GM12878 (cell line): ENCODE results near the gene GLT1D1. TPM values are rescaled to one million over a fixed set of nuclear protein-coding genes. Genes with fewer than 3 reads are reported as not detected.
A peak's percentile ranks its signal among the peaks of the same experiment; 100 is the strongest.

Experiments
- ASH2L ChIP-seq: fragments of 300-600, 200-600 bp; sonication (generic); IDR thresholded peaks from 2 replicates; pipeline ENCODE4 v1.6.1; 2017; ENCODE audit warnings: low read depth, mild to moderate bottlenecking, borderline replicate concordance
- ATF2 ChIP-seq: IDR thresholded peaks from 2 replicates; pipeline ENCODE4 v1.6.1; 2012; ENCODE audit warnings: low read length, inconsistent platforms
- ATF7 ChIP-seq: fragments of 450-650 bp; IDR thresholded peaks from 2 replicates; pipeline ENCODE4 v1.6.1; 2016; ENCODE audit warnings: low read depth, mild to moderate bottlenecking
- BACH1 ChIP-seq: fragments of 450-650 bp; IDR thresholded peaks from 2 replicates; pipeline ENCODE4 v1.6.1; 2017; ENCODE audit warnings: mild to moderate bottlenecking, borderline replicate concordance
- BHLHE40 ChIP-seq, 2 experiments: fragments of 450-650 bp in 1 of 2; IDR thresholded peaks; 2 replicates each; pipeline ENCODE4 v1.6.1; 2011 to 2017; ENCODE audit warnings: low read depth in 2 of 2, borderline replicate concordance in 1 of 2, improper control_type of control experiment in 1 of 2, low read length in 1 of 2, mild to moderate bottlenecking in 1 of 2
- DPF2 ChIP-seq: fragments of 450-650 bp; IDR thresholded peaks from 2 replicates; pipeline ENCODE4 v1.6.1; 2017; ENCODE audit warnings: mild to moderate bottlenecking
- EZH2 ChIP-seq: IDR thresholded peaks from 2 replicates; pipeline ENCODE4 v1.6.1; 2012; ENCODE audit warnings: low read depth, mild to moderate bottlenecking, control low read depth, inconsistent platforms, low read length, borderline replicate concordance; ENCODE audit not compliant: control insufficient read depth
- HDAC6 ChIP-seq: fragments of 200-600 bp; sonication (generic); IDR thresholded peaks from one replicate; pipeline ENCODE4 v1.8.0; 2017; ENCODE audit warnings: antibody characterized with exemption; ENCODE audit not compliant: unreplicated experiment
- KLF5 ChIP-seq: fragments of 450-650 bp; IDR thresholded peaks from 2 replicates; pipeline ENCODE4 v1.6.1; 2014; ENCODE audit warnings: mild to moderate bottlenecking; ENCODE audit not compliant: partially characterized antibody
- MEF2B ChIP-seq: fragments of 450-650 bp; IDR thresholded peaks from 2 replicates; pipeline ENCODE4 v1.6.1; 2018; ENCODE audit warnings: mild to moderate bottlenecking, moderate library complexity; ENCODE audit not compliant: partially characterized antibody, poor library complexity, severe bottlenecking
- NFIC ChIP-seq: IDR thresholded peaks from 2 replicates; pipeline ENCODE4 v1.6.1; 2012; ENCODE audit warnings: low read depth, mild to moderate bottlenecking, inconsistent platforms, low read length, moderate library complexity
- POLR2AphosphoS2 ChIP-seq: IDR thresholded peaks from 2 replicates; pipeline ENCODE4 v1.6.1; 2011; ENCODE audit warnings: low read depth, mild to moderate bottlenecking, low read length, improper control_type of control experiment, moderate library complexity
- RFX5 ChIP-seq: IDR thresholded peaks from 2 replicates; pipeline ENCODE4 v1.6.1; 2011; ENCODE audit warnings: low read depth, low read length, improper control_type of control experiment
- RUNX3 ChIP-seq: IDR thresholded peaks from 2 replicates; pipeline ENCODE4 v1.6.1; 2012; ENCODE audit warnings: low read length, inconsistent platforms
- STAT1 ChIP-seq: fragments of 450-650 bp; conservative IDR thresholded peaks from 2 replicates; pipeline ENCODE4 v1.6.1; 2014; ENCODE audit warnings: antibody characterized with exemption, mild to moderate bottlenecking
- SUPT20H ChIP-seq: IDR thresholded peaks from 2 replicates; pipeline ENCODE4 v1.6.1; 2011; ENCODE audit warnings: low read depth, mild to moderate bottlenecking, low read length, moderate library complexity, borderline replicate concordance; ENCODE audit not compliant: control insufficient read depth
- SUZ12 ChIP-seq: fragments of 200-600 bp; sonication (generic); IDR thresholded peaks from one replicate; pipeline ENCODE4 v1.6.1; 2018; ENCODE audit warnings: antibody characterized with exemption, mild to moderate bottlenecking; ENCODE audit not compliant: unreplicated experiment
- TBL1XR1 ChIP-seq: IDR thresholded peaks from 2 replicates; pipeline ENCODE4 v1.6.1; 2012; ENCODE audit warnings: low read depth, low read length, improper control_type of control experiment
- TCF7 ChIP-seq: IDR thresholded peaks from 2 replicates; pipeline ENCODE4 v1.6.1; 2014; ENCODE audit warnings: antibody characterized with exemption, borderline replicate concordance
- USF2 ChIP-seq: IDR thresholded peaks from 2 replicates; pipeline ENCODE4 v1.6.1; 2011; ENCODE audit warnings: low read depth, low read length, improper control_type of control experiment, borderline replicate concordance
- polyA plus RNA-seq, 11 experiments: library from polyadenylated mRNA; depleted of rRNA in 4 of 11; unstranded in 6 of 11; stranded (reverse) in 5 of 11; fragments of >200 nt; fragmentation: Nextera tagmentation in 4 of 11; fragmentation: Illumina TruSeq in 1 of 11; extraction: Ambion mirVana in 4 of 11; extraction: Trizol in 1 of 11; gene quantifications; 1 replicate in 1 of 11; 2 replicates in 10 of 11; pipeline versions ENCODE4 v1.2.1 to v1.2.3, GENCODE V29; 2011 to 2016; ENCODE audit warnings: inconsistent platforms in 2 of 11, missing spikeins in 2 of 11, low read depth in 1 of 11
- total RNA-seq, 4 experiments: library from RNA; depleted of rRNA in 3 of 4; stranded (reverse); fragments of >200 nt in 3 of 4; fragmentation: Illumina TruSeq in 1 of 4; extraction: Trizol in 1 of 4; gene quantifications; 2 replicates each; pipeline versions ENCODE4 v1.2.1 to v1.2.3, GENCODE V29; 2013 to 2021
- TF ChIP-seq, protein P1 (sequence below): IDR thresholded peaks from 2 replicates; pipeline ENCODE4 v1.6.1; 2011; ENCODE audit warnings: borderline replicate concordance, low read depth, mild to moderate bottlenecking, moderate library complexity, mixed read lengths, low read length; ENCODE audit not compliant: insufficient read depth; ENCODE audit errors: extremely low read length
- TF ChIP-seq, protein P2 (sequence below): fragments of 450-650 bp; IDR thresholded peaks from 2 replicates; pipeline ENCODE4 v1.6.1; 2017; ENCODE audit warnings: mild to moderate bottlenecking, moderate library complexity

GLT1D1 gene
- total and polyA plus RNA-seq, 10 of the 15 experiments (the other 5 are each of a cell fraction or from before 2014, with no cell fraction given) = 0.42 to 62.8 (median 3.0) TPM

DNA sequence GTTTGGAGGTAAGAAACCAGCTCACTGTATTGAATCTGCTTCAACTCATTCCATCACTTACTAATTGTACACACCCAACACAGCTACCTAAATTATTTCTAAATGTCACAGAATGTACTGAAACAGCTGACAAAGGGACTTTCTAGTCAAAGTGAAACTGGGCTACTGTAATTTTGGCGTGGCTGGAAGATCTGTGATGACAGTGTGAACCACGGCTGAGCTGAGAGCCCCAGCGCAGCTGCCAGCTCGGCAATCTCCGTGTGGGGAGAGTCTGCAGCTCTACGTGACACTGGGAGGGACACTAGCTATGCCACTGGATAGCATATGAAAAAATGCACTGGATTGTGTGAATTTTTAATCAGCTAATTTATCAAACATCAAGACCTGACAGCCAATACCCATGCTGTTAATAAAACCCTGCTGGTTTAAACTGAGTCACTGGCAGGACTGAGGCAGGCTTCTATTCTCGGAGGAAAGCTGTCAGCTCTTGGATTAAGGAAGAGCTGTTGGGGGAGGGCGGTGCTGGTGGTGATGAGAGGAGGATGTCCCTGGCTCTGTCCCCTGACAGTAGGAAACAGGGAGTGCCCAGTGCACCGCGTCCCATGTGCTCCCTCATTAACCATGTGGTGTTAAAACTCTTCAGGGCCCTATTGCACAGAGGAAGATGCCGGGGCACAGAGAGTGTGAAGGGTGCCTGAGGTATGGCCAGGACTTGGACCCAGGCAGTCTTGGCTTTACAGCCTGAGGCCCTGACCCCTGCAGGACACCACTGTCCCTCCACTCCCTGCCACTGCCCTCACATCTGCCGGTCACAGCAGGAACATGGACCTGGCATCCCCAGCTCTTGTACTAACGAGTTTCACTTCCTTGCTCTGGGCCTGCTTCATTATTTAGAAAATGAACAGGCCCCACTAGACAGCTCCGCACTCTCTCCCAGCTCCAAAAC lies 42.8 kb upstream of the GLT1D1 start (continued):
- peak; percentile 66 to 79; a peak in 3 of 4 replicates for TF ChIP-seq BHLHE40 (IDR thresholded peaks at IDR 0.05; ENCODE audit: borderline replicate concordance in 1 of 2, low read depth in 2 of 2, low read length in 1 of 2)
- no peak for TF ChIP-seq RFX5
- TF ChIP-seq STAT1 = peak; percentile 64; the same call in 1 of the 2 replicates
- TF ChIP-seq, protein P1, sequence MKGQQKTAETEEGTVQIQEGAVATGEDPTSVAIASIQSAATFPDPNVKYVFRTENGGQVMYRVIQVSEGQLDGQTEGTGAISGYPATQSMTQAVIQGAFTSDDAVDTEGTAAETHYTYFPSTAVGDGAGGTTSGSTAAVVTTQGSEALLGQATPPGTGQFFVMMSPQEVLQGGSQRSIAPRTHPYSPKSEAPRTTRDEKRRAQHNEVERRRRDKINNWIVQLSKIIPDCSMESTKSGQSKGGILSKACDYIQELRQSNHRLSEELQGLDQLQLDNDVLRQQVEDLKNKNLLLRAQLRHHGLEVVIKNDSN = no peak
- no peak for TF ChIP-seq HDAC6
- TF ChIP-seq, protein P2, sequence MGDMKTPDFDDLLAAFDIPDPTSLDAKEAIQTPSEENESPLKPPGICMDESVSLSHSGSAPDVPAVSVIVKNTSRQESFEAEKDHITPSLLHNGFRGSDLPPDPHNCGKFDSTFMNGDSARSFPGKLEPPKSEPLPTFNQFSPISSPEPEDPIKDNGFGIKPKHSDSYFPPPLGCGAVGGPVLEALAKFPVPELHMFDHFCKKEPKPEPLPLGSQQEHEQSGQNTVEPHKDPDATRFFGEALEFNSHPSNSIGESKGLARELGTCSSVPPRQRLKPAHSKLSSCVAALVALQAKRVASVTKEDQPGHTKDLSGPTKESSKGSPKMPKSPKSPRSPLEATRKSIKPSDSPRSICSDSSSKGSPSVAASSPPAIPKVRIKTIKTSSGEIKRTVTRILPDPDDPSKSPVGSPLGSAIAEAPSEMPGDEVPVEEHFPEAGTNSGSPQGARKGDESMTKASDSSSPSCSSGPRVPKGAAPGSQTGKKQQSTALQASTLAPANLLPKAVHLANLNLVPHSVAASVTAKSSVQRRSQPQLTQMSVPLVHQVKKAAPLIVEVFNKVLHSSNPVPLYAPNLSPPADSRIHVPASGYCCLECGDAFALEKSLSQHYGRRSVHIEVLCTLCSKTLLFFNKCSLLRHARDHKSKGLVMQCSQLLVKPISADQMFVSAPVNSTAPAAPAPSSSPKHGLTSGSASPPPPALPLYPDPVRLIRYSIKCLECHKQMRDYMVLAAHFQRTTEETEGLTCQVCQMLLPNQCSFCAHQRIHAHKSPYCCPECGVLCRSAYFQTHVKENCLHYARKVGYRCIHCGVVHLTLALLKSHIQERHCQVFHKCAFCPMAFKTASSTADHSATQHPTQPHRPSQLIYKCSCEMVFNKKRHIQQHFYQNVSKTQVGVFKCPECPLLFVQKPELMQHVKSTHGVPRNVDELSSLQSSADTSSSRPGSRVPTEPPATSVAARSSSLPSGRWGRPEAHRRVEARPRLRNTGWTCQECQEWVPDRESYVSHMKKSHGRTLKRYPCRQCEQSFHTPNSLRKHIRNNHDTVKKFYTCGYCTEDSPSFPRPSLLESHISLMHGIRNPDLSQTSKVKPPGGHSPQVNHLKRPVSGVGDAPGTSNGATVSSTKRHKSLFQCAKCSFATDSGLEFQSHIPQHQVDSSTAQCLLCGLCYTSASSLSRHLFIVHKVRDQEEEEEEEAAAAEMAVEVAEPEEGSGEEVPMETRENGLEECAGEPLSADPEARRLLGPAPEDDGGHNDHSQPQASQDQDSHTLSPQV = peak; percentile 68
- peak; percentile 26 for TF ChIP-seq KLF5
- peak; percentile 82 for TF ChIP-seq NFIC
- peak; percentile 76 for TF ChIP-seq DPF2
- no peak for TF ChIP-seq SUZ12
- TF ChIP-seq TBL1XR1 = no peak; the same call in 1 of the 2 replicates
- TF ChIP-seq TCF7 = 0 out of 2 replicates have a peak, but pooled peaks have one; percentile 11
- no peak for TF ChIP-seq SUPT20H
- no peak for TF ChIP-seq ASH2L
- peak; percentile 87 for TF ChIP-seq BACH1
- peak; percentile 65 for TF ChIP-seq MEF2B
- peak; percentile 92 for TF ChIP-seq ATF2
- peak; percentile 79 for TF ChIP-seq RUNX3
- peak; percentile 74; the same call in 1 of the 2 replicates for TF ChIP-seq POLR2AphosphoS2
- no peak for TF ChIP-seq USF2
- no peak for TF ChIP-seq EZH2
- TF ChIP-seq ATF7 = peak; percentile 90
